NCI-H2196 (cell line): ENCODE data around the gene NBL1.

Source experiments
- DNase-seq: peaks from one replicate; lab custom pipeline; 2025; ENCODE audit not compliant: unreplicated experiment; lab: John Stamatoyannopoulos, UW

The NBL1 gene

GRCh38 chr1:19645411-19646251 is 1.5 kb downstream of the NBL1 start:
- no peak for DNase-seq

- DNase-seq, result no peak
Observed at GRCh38 chr1:19646377-19647319, 2.5 kb downstream of the NBL1 start.

GRCh38 chr1:19647643-19648042 is 3.5 kb downstream of the NBL1 start:
- DNase-seq, result no peak

DNA sequence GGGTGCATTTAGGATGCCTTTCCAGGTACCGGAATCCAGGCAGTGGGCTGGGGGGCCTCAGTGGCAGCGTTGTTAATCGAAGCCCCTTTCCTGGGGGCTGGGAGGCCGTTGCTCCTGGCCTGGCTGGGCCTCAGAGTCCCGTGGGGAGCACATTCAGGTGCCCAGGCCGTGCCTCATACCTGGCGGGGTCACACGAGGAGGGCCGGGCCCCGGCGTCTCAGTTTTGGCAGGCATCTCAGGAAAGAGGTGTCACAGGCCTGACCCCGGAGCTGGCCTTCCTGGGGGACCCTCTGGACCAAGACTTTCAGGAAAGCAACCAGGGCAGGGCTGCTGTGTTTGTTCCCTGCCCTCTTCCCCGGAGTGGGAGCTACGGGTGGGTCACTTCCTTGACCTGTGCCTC is 4.1 kb downstream of the NBL1 start:
- no peak for DNase-seq

- DNase-seq, result peak; percentile 67
Observed at GRCh38 chr1:19648689-19649088, 4.6 kb downstream of the NBL1 start.

GRCh38 chr1:19650416-19651140 is 6.5 kb downstream of the NBL1 start:
- no peak for DNase-seq

DNA sequence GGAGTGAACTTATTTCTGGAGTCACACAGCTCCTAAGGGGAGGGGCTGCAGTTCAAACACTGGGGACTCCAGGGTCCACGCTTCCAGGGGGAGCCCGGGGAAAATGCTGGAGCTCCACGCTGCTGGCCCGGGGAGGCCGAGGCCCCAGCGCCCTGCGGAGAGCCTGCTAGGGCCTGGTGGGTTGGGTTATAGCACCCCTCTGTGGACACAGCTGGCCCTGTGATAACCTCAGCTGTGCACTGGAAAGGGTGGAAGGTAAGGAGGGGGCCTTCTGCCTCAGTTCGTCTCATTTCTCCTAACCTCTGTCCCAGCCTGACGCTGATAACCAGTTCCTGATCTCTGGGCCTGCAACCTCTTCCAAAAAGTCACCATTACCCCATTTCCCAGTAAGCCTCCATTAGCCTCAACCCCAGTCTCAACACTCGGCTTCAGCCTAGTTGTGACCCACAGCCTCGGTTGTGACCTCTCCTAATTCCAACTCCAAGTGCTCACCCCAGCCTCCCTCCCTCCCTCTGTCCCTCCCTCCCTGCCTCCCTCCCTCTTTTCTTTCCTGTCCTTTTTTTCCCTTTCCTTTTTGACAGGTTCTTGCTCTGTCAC is 7.1 kb downstream of the NBL1 start:
- DNase-seq, result peak; percentile 38

DNA sequence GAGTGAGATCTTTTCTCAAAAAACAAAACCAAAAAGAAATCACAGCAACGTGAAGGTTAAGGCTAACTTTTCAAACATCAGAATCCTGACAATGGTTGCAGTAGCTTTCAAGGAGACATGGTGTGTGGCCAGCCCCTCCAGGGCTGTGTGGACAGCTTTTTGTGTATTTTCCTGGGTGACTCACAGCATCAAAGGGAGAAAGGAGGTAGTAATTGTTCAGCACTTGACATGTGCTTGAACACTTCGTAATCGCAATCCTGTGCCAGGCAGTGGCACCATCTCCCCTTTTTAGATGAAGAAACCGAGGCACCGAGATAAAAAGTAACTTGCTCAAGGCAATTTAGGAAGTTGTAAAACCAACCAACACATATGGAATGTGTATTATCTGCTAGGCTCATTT is 10.3 kb downstream of the NBL1 start:
- peak; percentile 33 for DNase-seq

DNA sequence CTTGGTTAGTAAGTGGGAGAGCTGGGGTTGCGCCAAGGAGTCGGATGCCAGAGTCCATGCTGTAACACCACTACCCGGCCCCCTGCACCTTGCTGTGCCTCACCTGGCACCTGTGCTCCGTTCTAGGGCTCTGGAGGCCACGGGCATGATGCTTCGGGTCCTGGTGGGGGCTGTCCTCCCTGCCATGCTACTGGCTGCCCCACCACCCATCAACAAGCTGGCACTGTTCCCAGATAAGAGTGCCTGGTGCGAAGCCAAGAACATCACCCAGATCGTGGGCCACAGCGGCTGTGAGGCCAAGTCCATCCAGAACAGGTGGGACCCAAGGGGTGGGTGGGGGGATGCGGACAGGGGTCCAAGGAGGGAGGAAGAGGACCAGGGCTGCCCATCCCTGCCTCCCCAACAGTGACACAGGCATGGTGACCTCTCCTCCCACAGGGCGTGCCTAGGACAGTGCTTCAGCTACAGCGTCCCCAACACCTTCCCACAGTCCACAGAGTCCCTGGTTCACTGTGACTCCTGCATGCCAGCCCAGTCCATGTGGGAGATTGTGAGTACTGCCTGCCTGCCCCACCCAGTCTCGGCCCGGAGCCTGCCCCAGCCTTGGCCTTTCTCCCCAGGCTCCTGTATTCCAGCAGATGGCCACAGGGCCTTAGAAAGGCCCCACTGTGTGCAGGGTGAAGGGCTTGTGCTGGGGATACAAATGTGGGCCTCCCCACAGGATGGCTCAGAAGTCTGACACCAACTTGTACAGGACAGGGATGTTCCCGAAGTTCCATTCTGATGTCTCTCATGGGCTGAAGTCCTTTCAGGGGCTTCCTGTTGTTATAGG is 11.0 kb downstream of the NBL1 start:
- peak; percentile 66 for DNase-seq

- DNase-seq, result no peak
Observed at GRCh38 chr1:19655718-19656080, 11.6 kb downstream of the NBL1 start.

GRCh38 chr1:19656134-19656779 is 12.1 kb downstream of the NBL1 start:
- no peak for DNase-seq

- DNase-seq, result no peak
Observed at GRCh38 chr1:19656780-19657466, 12.8 kb downstream of the NBL1 start.

DNA sequence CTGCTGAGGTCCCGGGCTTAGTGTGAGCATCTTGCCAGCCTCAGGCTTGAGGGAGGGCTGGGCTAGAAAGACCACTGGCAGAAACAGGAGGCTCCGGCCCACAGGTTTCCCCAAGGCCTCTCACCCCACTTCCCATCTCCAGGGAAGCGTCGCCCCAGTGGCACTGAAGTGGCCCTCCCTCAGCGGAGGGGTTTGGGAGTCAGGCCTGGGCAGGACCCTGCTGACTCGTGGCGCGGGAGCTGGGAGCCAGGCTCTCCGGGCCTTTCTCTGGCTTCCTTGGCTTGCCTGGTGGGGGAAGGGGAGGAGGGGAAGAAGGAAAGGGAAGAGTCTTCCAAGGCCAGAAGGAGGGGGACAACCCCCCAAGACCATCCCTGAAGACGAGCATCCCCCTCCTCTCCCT is 13.4 kb downstream of the NBL1 start:
- DNase-seq, result no peak

DNA sequence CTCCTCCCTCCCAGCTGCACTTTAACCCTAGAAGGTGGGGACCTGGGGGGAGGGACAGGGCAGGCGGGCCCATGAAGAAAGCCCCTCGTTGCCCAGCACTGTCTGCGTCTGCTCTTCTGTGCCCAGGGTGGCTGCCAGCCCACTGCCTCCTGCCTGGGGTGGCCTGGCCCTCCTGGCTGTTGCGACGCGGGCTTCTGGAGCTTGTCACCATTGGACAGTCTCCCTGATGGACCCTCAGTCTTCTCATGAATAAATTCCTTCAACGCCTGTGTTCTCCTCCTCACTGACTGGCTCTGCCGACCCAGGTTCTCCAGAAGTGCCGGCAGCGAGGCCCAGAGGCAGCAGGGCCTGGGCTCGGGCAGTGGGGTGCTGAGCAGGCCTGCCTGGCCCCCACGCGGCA is 14.1 kb downstream of the NBL1 start:
- no peak for DNase-seq

DNA sequence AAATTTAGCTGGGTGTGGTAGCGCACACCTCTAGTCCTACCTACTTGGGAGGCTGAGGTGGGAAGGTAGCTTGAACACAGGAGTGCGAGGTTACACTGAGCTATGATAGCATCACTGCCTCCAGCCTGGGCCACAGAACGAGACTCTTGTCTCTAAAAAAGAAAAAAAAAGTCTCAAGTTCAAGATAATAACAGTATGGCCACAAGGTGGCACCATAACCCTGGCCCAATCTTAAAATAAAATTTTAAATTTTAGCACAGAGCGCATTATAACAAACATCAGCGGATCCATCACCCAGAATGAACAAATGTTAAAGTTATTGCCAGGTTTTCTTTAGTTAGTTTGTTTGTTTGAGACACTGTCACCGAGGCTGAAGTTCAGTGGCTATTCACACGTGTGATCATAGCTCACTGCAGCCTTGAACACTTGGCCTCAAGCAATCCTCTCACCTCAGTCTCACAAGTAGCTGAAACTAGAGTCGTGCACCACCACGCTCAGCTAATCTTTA is 17.7 kb downstream of the NBL1 start:
- DNase-seq, result peak; percentile 51

- no peak for DNase-seq
Observed at GRCh38 chr1:19662313-19662712, 18.2 kb downstream of the NBL1 start.

- DNase-seq, result peak; percentile 35
Observed at GRCh38 chr1:19664453-19665185, 20.5 kb downstream of the NBL1 start, which contains the start of gene HTR6. Gene HTR6, plus strand, starts transcription at chr1:19664875. Its CDS starts 879 bp downstream, at chr1:19665754.

DNA sequence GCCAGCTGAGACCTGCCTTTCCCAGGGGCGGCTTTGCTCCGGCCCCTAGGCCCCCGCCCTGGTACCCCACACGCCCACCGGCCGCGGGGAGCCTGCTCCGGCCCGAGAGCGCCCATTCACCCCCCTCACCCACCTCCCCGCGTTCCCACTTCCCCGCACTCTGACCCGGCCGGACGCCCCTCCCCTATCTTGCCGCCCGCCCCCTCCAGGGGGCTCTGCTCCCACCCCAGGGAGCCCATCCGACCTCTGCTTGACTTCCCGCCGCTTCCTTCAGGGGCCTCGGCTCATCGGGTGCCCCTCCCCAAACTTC is 21.0 kb downstream of the NBL1 start:
- DNase-seq, result no peak
